Astrocyte (in vitro differentiated cells and primary cell): Measurements from ENCODE around the gene LIN37. TPM values are rescaled to one million over a fixed set of nuclear protein-coding genes. Genes with fewer than 3 reads are reported as not detected.

Experiments used
- DNase-seq: peaks from one replicate; pipeline ENCODE4 v3.0.0-alpha.2; 2010; ENCODE audit warnings: low read depth
- FAIRE-seq: peaks from 2 replicates; lab custom pipeline; 2011; peaks lifted over from hg19 to GRCh38; lab: Jason Lieb, UNC
- H2AFZ ChIP-seq: 2 replicates; pipeline ENCODE4 v1.6.0; 2012; ENCODE audit warnings: low read depth, low read length, inconsistent platforms
- H3K27ac ChIP-seq: 2 replicates; pipeline ENCODE4 v1.5.1; 2011; ENCODE audit warnings: low read depth, low read length, inconsistent platforms
- H3K27me3 ChIP-seq: 2 replicates; pipeline ENCODE4 v1.6.0; 2011; ENCODE audit warnings: low read length, inconsistent platforms; ENCODE audit not compliant: insufficient read depth
- H3K36me3 ChIP-seq: 2 replicates; pipeline ENCODE4 v1.5.1; 2011; ENCODE audit warnings: low read length, inconsistent platforms; ENCODE audit not compliant: insufficient read depth
- H3K4me1 ChIP-seq: 2 replicates; pipeline ENCODE4 v1.5.1; 2011; ENCODE audit warnings: low read length, inconsistent platforms; ENCODE audit not compliant: insufficient read depth
- H3K4me2 ChIP-seq: 2 replicates; pipeline ENCODE4 v1.6.0; 2012; ENCODE audit warnings: low read length, inconsistent platforms
- H3K4me3 ChIP-seq: 2 replicates; pipeline ENCODE4 v1.5.1; 2011; ENCODE audit warnings: low read depth, mild to moderate bottlenecking, low read length, inconsistent platforms; ENCODE audit not compliant: insufficient read depth
- H3K79me2 ChIP-seq: 2 replicates; pipeline ENCODE4 v1.6.0; 2012; ENCODE audit warnings: mild to moderate bottlenecking, low read length, inconsistent platforms; ENCODE audit not compliant: insufficient read depth
- H3K9ac ChIP-seq: 2 replicates; pipeline ENCODE4 v1.6.0; 2012; ENCODE audit warnings: mild to moderate bottlenecking, low read length, inconsistent platforms
- H3K9me3 ChIP-seq: 2 replicates; pipeline ENCODE4 v1.5.1; 2012; ENCODE audit warnings: low read depth, mild to moderate bottlenecking, low read length, inconsistent platforms; ENCODE audit not compliant: insufficient read depth
- H4K20me1 ChIP-seq: 2 replicates; pipeline ENCODE4 v1.6.0; 2012; ENCODE audit warnings: low read length, inconsistent platforms; ENCODE audit not compliant: insufficient read depth
- H3K27ac Mint-ChIP-seq: one replicate; pipeline ENCODE4 v1.8.0; 2021; ENCODE audit warnings: mild to moderate bottlenecking, mixed read lengths; ENCODE audit not compliant: unreplicated experiment
- H3K27me3 Mint-ChIP-seq: one replicate; pipeline ENCODE4 v1.8.0; 2021; ENCODE audit warnings: low read depth, mixed read lengths; ENCODE audit not compliant: unreplicated experiment
- H3K36me3 Mint-ChIP-seq: one replicate; pipeline ENCODE4 v1.8.0; 2021; ENCODE audit warnings: low read depth, mixed read lengths; ENCODE audit not compliant: unreplicated experiment
- H3K4me1 Mint-ChIP-seq: one replicate; pipeline ENCODE4 v1.8.0; 2021; ENCODE audit warnings: low read depth, mixed read lengths; ENCODE audit not compliant: unreplicated experiment
- H3K4me3 Mint-ChIP-seq: one replicate; pipeline ENCODE4 v1.8.0; 2021; ENCODE audit warnings: mild to moderate bottlenecking, moderate library complexity, mixed read lengths; ENCODE audit not compliant: unreplicated experiment
- H3K9me3 Mint-ChIP-seq: one replicate; pipeline ENCODE4 v1.8.0; 2021; ENCODE audit warnings: mild to moderate bottlenecking, mixed read lengths; ENCODE audit not compliant: unreplicated experiment
- EZH2 ChIP-seq: IDR thresholded peaks from 2 replicates; pipeline ENCODE4 v1.6.1; 2012; ENCODE audit warnings: mild to moderate bottlenecking, low read length, inconsistent platforms; ENCODE audit not compliant: insufficient read depth
- total RNA-seq: library from RNA; stranded (reverse); gene quantifications from 2 replicates; pipeline ENCODE4 v1.2.1, GENCODE V29; 2021
- TF ChIP-seq, protein P1 (sequence below): IDR thresholded peaks from 2 replicates; pipeline ENCODE4 v1.5.1; 2011; ENCODE audit warnings: low read depth, mild to moderate bottlenecking, inconsistent platforms, low read length, moderate library complexity; ENCODE audit not compliant: insufficient read depth

LIN37 gene
- total RNA-seq, 1 donor from 2014 or later = 15.6 TPM

DNA sequence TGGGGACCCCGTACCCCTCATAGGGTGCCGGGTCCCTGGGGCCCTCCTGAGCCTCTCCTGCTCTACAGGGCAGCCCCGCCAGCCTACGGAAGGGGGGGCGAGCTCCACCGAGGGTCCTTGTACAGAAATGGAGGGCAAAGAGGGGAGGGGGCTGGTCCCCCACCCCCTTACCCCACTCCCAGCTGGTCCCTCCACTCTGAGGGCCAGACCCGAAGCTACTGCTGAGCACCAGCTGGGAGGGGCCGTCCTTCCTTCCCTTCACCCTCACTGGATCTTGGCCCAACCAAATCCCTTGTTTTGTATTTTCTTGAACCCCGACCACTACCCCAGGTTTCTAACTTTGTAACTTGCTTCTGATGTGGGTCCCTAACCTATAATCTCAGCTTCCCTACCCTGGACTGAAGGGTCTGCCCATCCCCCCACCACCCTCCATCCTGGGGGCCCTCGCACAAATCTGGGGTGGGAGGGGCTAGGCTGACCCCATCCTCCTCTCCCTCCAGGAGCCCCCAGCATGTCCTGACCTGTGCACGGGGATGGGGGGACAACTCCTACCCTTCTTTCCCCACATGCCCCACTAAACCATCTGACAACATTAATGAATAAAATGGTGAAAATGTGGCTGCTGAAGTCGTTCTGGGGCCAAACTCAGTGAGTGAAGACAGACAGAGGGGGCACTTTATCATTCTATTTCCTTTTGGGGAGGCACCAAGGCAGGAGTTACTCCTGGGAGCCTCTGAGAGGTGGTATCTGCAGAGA, 40.0 kb downstream of the LIN37 start:
- TF ChIP-seq, protein P1, sequence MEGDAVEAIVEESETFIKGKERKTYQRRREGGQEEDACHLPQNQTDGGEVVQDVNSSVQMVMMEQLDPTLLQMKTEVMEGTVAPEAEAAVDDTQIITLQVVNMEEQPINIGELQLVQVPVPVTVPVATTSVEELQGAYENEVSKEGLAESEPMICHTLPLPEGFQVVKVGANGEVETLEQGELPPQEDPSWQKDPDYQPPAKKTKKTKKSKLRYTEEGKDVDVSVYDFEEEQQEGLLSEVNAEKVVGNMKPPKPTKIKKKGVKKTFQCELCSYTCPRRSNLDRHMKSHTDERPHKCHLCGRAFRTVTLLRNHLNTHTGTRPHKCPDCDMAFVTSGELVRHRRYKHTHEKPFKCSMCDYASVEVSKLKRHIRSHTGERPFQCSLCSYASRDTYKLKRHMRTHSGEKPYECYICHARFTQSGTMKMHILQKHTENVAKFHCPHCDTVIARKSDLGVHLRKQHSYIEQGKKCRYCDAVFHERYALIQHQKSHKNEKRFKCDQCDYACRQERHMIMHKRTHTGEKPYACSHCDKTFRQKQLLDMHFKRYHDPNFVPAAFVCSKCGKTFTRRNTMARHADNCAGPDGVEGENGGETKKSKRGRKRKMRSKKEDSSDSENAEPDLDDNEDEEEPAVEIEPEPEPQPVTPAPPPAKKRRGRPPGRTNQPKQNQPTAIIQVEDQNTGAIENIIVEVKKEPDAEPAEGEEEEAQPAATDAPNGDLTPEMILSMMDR = no peak
- peaks cover 2% of the 10 kb centered on the region for H3K4me1 Mint-ChIP-seq
- H3K79me2 ChIP-seq = no peaks in the 10 kb centered on the region
- no peak for FAIRE-seq
- no peak overlapping the region for H2AFZ ChIP-seq
- H3K27ac Mint-ChIP-seq = no peak overlapping the region
- no peaks in the 10 kb centered on the region for H4K20me1 ChIP-seq
- H3K9me3 ChIP-seq = no peaks in the 10 kb centered on the region
- H3K9ac ChIP-seq = no peak overlapping the region
- no peaks in the 10 kb centered on the region for H3K27me3 ChIP-seq
- H3K4me3 Mint-ChIP-seq = no peak overlapping the region
- H3K4me1 ChIP-seq = no peaks in the 10 kb centered on the region
- no peak overlapping the region for H3K4me2 ChIP-seq
- no peak for DNase-seq
- H3K36me3 Mint-ChIP-seq = no peaks in the 10 kb centered on the region
- peaks cover 31% of the 10 kb centered on the region for H3K27me3 Mint-ChIP-seq
- no peak overlapping the region for H3K27ac ChIP-seq
- no peak overlapping the region for H3K4me3 ChIP-seq
- H3K36me3 ChIP-seq = no peaks in the 10 kb centered on the region
- no peaks in the 10 kb centered on the region for H3K9me3 Mint-ChIP-seq

DNA sequence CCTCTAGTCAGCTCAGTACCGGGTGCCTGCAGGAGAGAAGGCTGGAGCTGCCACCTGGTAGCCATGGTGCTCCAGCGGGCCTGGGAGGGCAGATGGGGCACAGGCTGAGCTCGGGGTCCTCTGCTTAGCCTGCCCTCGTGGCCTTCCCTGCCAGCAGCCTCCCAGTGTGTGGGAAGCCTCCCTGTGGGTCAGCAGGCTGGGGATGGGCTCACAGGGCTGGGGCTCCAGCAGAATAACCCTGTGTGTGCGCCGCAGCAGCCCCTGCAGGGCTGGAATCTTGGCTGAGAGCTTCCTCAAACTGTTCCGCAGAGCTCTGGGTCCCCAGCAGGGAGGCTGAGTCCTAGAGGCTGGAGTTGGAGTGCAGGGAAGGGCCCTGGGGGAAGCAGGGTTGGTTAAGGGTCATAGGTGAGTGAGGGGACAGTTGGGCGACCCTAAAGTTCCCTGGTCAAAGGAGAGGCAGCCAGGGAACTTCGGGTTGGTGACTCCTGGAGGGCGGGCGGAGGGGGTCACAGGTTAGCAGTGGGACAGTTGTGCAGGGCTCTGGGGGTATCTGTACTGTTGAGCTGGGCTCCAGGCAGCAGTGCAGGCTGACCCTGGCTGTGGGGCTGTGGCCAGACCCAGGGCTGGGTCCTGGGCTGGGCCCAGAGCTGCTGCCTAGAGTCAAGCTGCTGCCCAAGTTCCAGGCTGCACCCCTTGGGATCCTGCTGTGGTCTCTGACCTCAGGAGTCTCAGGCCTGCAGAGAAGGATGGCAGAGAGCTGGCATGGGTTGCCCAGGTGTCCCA, 41.0 kb downstream of the LIN37 start:
- Histone ChIP-seq H3K79me2 (no peaks in the 10 kb centered on the region), H3K9ac (no peak overlapping the region), H3K27me3 (no peaks in the 10 kb centered on the region), H3K27ac (no peak overlapping the region), H3K36me3 (no peaks in the 10 kb centered on the region), H3K4me1 (no peaks in the 10 kb centered on the region), H3K9me3 (no peaks in the 10 kb centered on the region), H4K20me1 (no peaks in the 10 kb centered on the region), H3K4me2 (no peak overlapping the region), H2AFZ (no peak overlapping the region), H3K4me3 (no peak overlapping the region)
- no peaks in the 10 kb centered on the region for H3K4me1 Mint-ChIP-seq
- H3K36me3 Mint-ChIP-seq = no peaks in the 10 kb centered on the region
- peaks cover 31% of the 10 kb centered on the region for H3K27me3 Mint-ChIP-seq
- H3K9me3 Mint-ChIP-seq = no peaks in the 10 kb centered on the region
- no peak for DNase-seq
- no peak overlapping the region for H3K4me3 Mint-ChIP-seq
- no peak for FAIRE-seq
- no peak overlapping the region for H3K27ac Mint-ChIP-seq
- TF ChIP-seq EZH2 = no peak
- TF ChIP-seq, protein P1 = no peak
